ENCODE measurements around the gene MBNL1.
"Not testable (repeated sequence)": the region's sequence is repeated elsewhere in the genome, so short reads cannot be mapped to it uniquely, and the experiment has no call there.

Gene MBNL1

DNA sequence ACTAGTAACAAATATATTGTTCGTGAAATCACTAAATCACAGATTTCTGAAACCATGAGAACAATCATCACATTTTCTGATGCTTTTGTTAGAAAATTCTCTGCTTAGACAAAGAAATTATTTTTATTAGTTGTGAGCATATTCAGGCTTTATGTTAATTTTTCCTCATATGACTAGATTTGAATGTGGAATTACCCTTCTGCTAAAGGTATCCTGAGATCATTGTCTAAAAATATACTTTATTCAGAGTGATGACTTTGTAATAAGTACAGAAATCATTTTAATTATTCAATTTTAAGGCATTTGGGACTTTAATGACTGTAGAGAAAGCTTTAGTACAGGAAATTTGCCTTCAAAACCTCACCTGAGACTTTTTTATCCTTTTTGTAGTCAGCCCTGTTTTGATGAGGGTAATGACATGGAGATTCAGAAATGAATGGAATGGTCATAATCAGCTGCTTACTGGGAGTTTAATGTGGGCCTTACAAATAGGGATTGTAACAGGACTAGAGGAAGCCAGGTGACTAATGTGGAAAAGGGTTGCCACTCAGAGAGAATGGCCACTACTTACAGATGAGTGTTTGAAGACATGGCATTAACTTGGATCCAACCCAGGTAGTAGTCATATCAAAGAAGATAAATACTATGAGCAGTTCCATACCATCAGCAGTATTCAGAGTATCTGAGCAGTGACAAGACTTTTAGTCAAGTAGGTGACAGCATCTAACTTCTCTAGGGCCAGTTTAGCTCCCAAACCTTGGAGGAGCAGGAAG is 148.3 kb downstream of the MBNL1 start:
- DNase-seq, result no peak

- DNase-seq, result no peak
Observed at GRCh38 chr3:152419748-152420147, 151.0 kb downstream of the MBNL1 start.

GRCh38 chr3:152421162-152421561 is 152.4 kb downstream of the MBNL1 start:
- no peak for DNase-seq

DNA sequence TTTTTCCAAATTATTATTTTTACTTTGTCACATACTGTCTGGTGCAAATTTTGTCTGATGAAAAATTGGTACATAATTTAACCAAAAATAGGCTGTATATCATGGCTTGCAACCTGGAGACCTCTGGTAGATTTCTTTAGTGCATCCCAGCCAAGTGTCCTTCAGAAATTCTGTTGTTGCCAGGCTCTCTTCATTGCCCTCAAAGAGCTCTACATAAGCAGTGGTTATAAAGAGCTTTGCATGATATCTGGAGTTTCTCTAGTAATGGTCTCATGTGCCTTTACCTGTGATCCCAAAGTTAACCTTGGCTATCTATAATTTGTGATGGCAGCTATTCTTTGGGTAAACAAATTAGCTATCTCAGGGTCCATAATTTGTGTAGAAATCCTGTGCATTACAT is 157.7 kb downstream of the MBNL1 start:
- DNase-seq, result no peak

DNA sequence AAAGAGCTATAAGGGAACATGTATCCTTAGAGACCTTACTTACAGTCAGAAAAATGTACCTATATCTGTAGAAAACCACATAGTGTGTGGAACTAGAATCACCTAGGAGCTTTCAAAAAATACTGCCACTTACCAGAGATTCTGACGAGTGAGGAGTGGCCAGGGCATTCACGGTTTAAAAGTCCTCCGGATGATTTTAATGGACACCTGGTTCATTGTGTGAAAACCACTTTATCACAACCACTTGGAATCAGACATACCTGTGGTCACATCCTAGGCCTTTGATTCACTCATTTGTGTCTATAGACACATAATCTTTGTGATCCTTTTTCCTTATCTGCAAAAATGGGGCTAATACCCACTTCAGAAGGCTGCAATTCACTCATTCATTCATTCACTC is 159.8 kb downstream of the MBNL1 start:
- DNase-seq, result no peak

DNA sequence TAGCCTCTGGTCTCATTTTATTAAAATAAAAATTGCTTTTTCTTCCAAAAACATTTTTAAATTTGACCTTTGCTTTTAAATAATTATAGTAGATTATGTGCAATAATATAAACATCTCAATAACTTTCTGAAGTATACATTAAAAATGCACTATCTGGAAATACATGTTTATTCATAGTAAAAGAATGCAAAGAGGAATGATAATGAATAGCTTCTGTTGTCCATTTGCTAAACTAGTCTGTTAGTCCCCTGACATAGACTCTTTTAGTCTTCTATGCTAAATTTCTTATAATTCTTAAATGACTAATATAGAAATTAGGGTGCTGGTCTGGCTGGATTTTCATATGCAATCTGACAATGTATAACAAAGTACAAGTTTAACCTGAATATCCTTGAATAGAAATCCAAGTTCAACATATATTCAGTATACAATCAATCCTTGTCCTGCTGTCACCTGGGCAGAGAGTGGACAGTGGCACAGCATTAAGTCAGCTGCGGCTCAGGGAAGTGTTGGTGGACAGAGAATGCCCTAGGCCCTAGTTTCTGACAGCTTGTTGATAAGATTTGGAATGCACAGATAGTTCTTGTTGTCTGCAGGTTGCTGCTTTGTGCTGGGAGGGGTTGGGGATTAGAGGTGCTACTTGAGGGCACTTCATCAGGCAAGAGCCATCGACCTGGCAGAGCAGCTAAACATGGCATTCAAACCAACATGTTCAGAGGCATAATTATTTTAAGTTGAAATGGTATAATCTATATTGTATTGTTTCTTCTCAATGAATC is 161.7 kb downstream of the MBNL1 start:
- DNase-seq, result peak; percentile 57 to 85

DNA sequence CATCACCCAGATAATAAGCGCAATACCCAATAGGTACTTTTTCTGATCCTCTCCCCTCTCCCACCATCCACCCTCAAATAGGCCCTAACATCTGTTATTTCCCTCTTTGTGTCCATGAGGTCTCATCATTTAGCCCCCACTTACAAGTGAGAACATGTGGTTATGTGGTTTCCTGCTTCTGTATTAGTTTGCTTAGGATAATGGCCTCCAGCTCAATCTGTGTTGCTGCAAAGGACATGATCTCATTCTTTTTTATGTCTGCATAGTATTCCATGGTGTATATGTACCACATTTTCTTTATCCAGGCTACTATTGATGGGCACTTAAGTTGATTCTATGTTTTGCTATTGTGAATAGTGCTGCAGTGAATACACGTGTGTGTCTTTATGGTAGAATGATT is 165.4 kb downstream of the MBNL1 start:
- DNase-seq, result no peak

- DNase-seq, result not testable (repeated sequence)
Observed at GRCh38 chr3:152435210-152435609, 166.5 kb downstream of the MBNL1 start.

DNA sequence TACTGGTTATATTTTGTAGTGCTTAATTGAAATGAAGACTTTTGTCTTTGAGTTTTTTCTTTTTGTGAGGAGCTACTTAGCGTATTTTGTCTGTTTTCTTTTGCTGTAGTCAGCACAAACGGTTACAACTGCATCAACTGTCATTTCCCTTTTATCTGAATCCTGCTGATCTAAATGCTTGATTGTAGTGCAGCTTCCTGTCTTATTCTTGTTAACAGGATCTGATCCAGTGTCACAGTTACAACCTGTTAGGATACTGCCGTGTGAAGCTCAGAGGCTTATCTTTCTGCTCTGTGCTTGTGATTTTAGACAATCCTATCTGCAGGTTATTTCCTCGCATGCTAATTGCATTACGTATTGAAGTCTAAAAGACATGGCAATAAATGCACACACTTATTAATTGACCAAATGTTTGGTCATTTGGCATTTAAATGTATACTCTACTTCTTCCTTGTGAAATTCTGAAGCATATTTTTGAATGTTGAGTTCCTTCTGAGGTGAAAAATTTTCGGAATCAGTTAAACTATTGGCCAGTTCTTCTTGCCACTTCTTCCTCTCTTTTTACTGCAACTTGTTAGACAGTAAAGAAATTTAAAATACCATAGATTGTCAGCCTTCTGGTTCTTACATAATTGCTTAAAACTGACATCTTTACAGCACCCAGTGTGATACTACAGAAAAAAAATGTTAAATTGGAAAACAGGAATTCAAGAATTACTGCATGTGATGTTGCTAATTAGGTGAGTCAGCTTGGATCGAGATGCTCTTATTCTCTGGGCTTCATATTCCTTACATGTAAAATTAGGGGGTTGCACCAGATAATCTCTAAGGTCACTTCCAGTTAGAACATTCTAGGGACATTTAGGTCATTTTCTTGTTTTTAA is 168.2 kb downstream of the MBNL1 start:
- no peak for DNase-seq

DNA sequence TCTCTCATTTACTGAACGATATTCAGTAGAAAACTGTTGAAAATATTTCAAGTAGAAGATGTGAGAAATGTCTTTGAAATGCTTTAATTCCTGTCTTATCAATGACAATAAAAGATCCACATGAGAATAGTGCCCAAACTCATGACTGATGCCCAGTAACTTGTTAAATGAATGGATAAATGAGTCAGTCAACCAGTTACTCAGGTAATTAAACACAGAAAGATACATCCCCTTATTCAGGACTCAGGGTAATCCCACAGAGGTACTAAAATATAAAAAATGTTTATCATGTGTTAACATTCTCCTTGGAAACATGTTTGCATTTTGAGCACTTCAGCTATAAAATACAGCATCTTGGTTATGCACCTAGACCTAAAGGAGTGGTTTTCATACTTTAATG is 169.5 kb downstream of the MBNL1 start:
- DNase-seq, result no peak

GRCh38 chr3:152438706-152439105 is 170.0 kb downstream of the MBNL1 start:
- no peak for DNase-seq

DNA sequence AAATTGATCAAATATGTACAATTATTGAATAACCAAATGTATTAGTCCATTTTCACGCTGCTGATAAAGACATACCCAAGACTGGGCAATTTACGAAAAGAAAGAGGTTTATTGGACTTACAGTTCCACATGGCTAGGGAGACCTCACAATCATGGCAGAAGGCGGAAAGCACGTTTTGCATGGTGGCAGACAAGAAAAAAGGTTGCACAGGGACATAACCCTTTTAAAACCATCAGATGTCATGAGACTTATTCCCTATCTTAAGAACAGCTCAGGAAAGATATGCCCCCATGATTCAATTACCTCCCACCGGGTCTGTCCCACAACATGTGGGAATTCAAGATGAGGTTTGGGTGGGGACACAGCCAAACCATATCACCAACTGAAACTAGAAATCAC is 171.5 kb downstream of the MBNL1 start:
- not testable (repeated sequence) for DNase-seq

- DNase-seq, result no peak
Observed at GRCh38 chr3:152443212-152444023, 174.7 kb downstream of the MBNL1 start.

DNA sequence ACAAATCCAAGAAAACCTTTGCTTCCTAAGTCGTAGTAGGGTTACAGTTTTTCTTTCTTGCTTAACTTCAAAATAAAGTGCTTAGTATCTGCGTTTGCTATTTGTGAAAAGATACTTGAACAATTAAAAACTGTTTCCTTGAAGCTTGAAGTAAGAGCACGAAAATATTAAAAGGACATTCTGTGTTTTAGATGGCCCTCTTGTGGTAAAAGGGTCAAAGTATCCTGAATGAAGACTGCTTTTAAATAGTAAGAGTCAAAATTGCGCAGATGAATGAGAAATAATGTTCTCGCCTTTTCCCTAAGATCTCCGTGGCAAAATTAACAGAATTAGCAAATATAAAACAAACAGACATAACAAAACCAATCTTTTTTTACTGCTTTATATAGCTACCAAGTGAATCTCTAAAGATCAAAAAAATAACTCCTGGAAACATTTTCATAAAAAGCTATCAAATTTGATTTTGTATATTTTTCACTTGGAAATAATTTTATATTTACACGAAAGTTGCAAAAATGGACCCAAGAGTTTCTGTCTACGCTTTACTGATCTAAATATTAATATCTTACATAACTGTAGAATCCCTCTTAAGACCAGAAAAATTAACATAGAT is 175.4 kb downstream of the MBNL1 start:
- DNase-seq, result peak in 1 of 2 experiments; percentile 71

GRCh38 chr3:152445212-152445611 is 176.5 kb downstream of the MBNL1 start:
- no peak for DNase-seq

DNA sequence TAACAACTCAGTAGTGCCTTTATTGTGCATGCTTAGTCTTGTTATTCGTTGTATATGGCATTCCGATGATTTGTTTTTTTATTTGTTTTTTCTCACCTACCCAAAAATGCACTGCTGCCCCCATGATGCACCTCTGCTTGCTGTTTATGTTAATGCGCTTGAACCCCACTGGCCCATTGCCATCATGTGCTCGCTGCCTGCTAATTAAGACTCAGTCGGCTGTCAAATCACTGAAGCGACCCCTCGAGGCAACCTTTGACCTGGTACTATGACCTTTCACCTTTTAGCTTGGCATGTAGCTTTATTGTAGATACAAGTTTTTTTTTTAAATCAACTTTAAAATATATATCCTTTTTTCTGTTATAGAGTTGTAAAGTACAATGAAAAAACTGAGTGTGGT is 177.8 kb downstream of the MBNL1 start:
- no peak for DNase-seq

- DNase-seq, result no peak
Observed at GRCh38 chr3:152447511-152447910, 178.8 kb downstream of the MBNL1 start.

DNA sequence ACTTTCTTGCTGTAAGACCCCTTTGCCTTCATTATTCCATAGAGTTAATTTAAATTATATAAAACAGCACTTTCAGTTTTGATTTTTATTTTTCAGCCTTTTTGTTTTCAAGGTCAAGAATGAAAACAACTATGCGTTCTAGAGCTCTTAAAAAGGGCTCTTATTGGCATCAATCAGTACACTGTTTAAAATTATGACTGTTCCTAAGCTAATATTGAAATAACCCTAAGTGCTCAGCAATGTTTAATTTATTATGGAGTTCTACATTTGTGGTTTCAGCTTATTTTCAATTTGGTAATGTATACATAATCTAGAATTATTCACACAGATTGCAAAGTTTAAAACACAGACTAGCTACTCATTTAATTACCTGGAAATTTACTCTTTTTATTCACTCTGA is 179.4 kb downstream of the MBNL1 start:
- no peak for DNase-seq

DNA sequence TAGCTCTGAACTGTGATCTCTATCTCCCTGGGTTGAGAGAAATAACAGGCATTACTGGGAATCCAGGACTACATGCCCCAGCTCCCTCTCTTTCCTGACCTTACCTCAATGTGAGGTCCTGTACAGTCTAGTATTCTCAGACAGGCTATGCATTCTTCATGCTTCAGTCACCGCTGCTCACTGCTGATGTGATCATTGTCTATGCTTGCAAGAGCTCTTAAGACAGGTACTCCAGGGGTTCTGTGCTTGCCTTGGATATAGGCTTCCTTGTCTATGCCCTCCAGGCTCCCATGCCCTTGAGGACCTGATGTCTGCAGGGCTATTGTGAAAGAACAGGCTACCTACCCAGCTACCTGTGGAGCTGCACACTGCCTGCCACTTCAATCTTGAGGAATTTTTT is 183.6 kb downstream of the MBNL1 start:
- DNase-seq, result no peak

DNA sequence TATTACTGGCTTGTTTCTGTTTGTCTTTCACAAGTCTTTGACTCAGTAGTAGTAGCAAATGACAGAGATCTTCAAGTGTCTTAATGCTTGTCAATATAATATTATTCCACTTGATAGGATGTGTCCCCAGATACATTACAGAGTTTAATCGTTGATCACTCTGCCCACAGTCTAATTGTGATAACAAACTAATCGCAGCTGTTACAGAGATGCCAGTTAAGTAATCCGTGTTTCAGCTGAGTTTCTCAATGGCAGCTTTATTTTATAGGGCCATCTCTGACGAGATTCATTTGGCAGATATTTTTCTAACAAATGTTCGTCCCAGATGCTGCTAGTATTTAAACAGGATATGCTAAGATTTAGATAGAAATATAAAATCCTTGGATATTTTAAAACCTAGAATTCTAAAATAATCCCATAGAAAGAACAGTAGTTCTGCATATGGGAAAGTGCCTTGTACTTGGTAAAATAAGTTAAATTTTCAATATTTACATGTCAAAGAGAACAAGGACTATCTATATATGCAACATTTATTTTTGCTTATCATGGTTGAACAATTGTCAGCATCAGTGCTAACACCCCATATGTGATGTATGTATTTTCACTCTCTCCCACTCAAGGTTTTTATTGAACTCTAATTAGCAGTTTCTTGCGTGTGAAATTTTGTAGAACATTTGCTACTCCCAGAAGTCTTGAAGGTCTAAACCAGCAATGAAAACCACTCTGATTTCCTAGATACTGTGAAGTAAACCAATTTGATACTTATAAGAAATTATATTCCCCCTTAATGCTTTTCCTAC is 185.5 kb downstream of the MBNL1 start:
- DNase-seq, result peak; percentile 45 to 80

GRCh38 chr3:152455989-152456388 is 187.3 kb downstream of the MBNL1 start:
- no peak for DNase-seq
